K562 (cell line): ENCODE results near the gene TMEM53. TPM values are rescaled to one million over a fixed set of nuclear protein-coding genes. Genes with fewer than 3 reads are reported as not detected.

Experiments
- CREB1 ChIP-seq, 2 experiments: sonication (generic) in 1 of 2; formaldehyde crosslinking in 1 of 2; IDR thresholded peaks; 2 replicates each; pipeline versions ENCODE4 v1.6.1 to v1.8.0; 2012 to 2022; ENCODE audit warnings: inconsistent platforms in 1 of 2, mild to moderate bottlenecking in 1 of 2, missing genetic modification reagents in 1 of 2, moderate library complexity in 1 of 2
- EHMT2 ChIP-seq: fragments of 450-650 bp; IDR thresholded peaks from 2 replicates; pipeline ENCODE4 v1.6.1; 2018; ENCODE audit warnings: antibody characterized with exemption
- ETV5 ChIP-seq: sonication (generic); formaldehyde crosslinking; IDR thresholded peaks from 2 replicates; pipeline ENCODE4 v1.4.0; 2020; ENCODE audit warnings: low read depth, mild to moderate bottlenecking, missing genetic modification reagents
- GABPA ChIP-seq: fragments of 200-800 bp; sonication (Bioruptor generic); conservative IDR thresholded peaks from 2 replicates; pipeline ENCODE4 v1.6.1; 2016; ENCODE audit warnings: low read depth, missing genetic modification characterization, missing compliant biosample characterization
- MYC ChIP-seq, 2 experiments: fragments of 250-450 bp in 1 of 2; sonication (Bioruptor Pico) in 1 of 2; IDR thresholded peaks; 2 replicates each; pipeline versions ENCODE4 v1.5.1 to v1.6.1; 2012 to 2021; ENCODE audit warnings: low read depth in 2 of 2, borderline replicate concordance in 1 of 2, improper control_type of control experiment in 1 of 2, low read length in 1 of 2, mild to moderate bottlenecking in 1 of 2, moderate library complexity in 1 of 2
- PML ChIP-seq: IDR thresholded peaks from 2 replicates; pipeline ENCODE4 v1.6.1; 2012; ENCODE audit warnings: low read length, inconsistent platforms
- POU5F1 ChIP-seq: fragments of 150-350 bp; IDR thresholded peaks from 2 replicates; pipeline ENCODE4 v1.6.1; 2014; ENCODE audit warnings: borderline replicate concordance, low read length, low read depth, mild to moderate bottlenecking; ENCODE audit not compliant: partially characterized antibody
- SAFB2 ChIP-seq: fragments of 200-400 bp; formaldehyde crosslinking; IDR thresholded peaks from 2 replicates; pipeline ENCODE4 v1.6.1; 2018; ENCODE audit warnings: borderline replicate concordance, low read length, low read depth, moderate library complexity; ENCODE audit not compliant: severe bottlenecking
- SMAD4 ChIP-seq: fragments of 250-450 bp; sonication (Bioruptor Pico); conservative IDR thresholded peaks from 2 replicates; pipeline ENCODE4 v1.8.0; 2021; ENCODE audit warnings: inconsistent platforms, mild to moderate bottlenecking, moderate library complexity
- TEAD2 ChIP-seq: fragments of 450-650 bp; IDR thresholded peaks from 2 replicates; pipeline ENCODE4 v1.6.1; 2016; ENCODE audit warnings: missing genetic modification characterization, control low read depth, missing compliant biosample characterization
- ZNF274 ChIP-seq: IDR thresholded peaks from 2 replicates; pipeline ENCODE4 v1.6.1; 2011; ENCODE audit warnings: low read depth, mild to moderate bottlenecking, low read length, moderate library complexity, borderline replicate concordance
- ZNF583 ChIP-seq: fragments of 250-450 bp; sonication (Bioruptor Pico); IDR thresholded peaks from 2 replicates; pipeline ENCODE4 v1.4.0; 2020
- ZNF785 ChIP-seq: fragments of 250-450 bp; sonication (Bioruptor Pico); IDR thresholded peaks from 2 replicates; pipeline ENCODE4 v1.4.0; 2020; ENCODE audit warnings: mild to moderate bottlenecking
- polyA plus RNA-seq, 8 experiments: library from polyadenylated mRNA; depleted of rRNA in 4 of 8; stranded (reverse) in 5 of 8; unstranded in 3 of 8; fragments of >200 nt; fragmentation: Nextera tagmentation in 2 of 8; fragmentation: Illumina TruSeq in 1 of 8; extraction: Ambion mirVana in 2 of 8; extraction: Trizol in 1 of 8; gene quantifications; 2 replicates each; pipeline versions ENCODE4 v1.2.1 to v1.2.3, GENCODE V29; 2011 to 2014; ENCODE audit warnings: inconsistent platforms in 1 of 8, missing spikeins in 1 of 8
- total RNA-seq, 7 experiments: library from RNA; depleted of rRNA in 6 of 7; stranded (reverse); fragments of >200 nt in 6 of 7; fragmentation: Illumina TruSeq in 2 of 7; extraction: Trizol in 2 of 7; gene quantifications; 2 replicates each; pipeline versions ENCODE4 v1.2.1 to v1.2.3, GENCODE V29; 2011 to 2021; ENCODE audit warnings: low replicate concordance in 1 of 7
- TF ChIP-seq, protein P1 (sequence below), 2 experiments: fragments of 450-650 bp; IDR thresholded peaks; 2 replicates each; pipeline ENCODE4 v1.6.1; 2016; ENCODE audit warnings: mild to moderate bottlenecking in 2 of 2, borderline replicate concordance in 1 of 2, low read depth in 1 of 2, moderate library complexity in 1 of 2
- TF ChIP-seq, protein P2 (sequence below): sonication (generic); formaldehyde crosslinking; IDR thresholded peaks from 2 replicates; pipeline ENCODE4 v1.9.0; 2022; ENCODE audit warnings: mild to moderate bottlenecking, missing genetic modification reagents
- TF ChIP-seq, protein P3 (sequence below), 3 experiments: fragments of 200-800 bp in 1 of 3; sonication (Bioruptor generic) in 1 of 3; sonication (generic) in 1 of 3; formaldehyde crosslinking in 1 of 3; IDR thresholded peaks; 2 replicates each; pipeline versions ENCODE4 v1.6.1 to v1.8.0; 2016 to 2022; ENCODE audit warnings: mild to moderate bottlenecking in 2 of 3, missing compliant biosample characterization in 2 of 3, missing genetic modification characterization in 2 of 3, missing genetic modification reagents in 1 of 3

The TMEM53 gene
- total and polyA plus RNA-seq, 9 of the 15 experiments (the other 6 are each of a cell fraction or from before 2014, with no cell fraction given) = 0.23 to 3.7 (median 2.0) TPM

DNA sequence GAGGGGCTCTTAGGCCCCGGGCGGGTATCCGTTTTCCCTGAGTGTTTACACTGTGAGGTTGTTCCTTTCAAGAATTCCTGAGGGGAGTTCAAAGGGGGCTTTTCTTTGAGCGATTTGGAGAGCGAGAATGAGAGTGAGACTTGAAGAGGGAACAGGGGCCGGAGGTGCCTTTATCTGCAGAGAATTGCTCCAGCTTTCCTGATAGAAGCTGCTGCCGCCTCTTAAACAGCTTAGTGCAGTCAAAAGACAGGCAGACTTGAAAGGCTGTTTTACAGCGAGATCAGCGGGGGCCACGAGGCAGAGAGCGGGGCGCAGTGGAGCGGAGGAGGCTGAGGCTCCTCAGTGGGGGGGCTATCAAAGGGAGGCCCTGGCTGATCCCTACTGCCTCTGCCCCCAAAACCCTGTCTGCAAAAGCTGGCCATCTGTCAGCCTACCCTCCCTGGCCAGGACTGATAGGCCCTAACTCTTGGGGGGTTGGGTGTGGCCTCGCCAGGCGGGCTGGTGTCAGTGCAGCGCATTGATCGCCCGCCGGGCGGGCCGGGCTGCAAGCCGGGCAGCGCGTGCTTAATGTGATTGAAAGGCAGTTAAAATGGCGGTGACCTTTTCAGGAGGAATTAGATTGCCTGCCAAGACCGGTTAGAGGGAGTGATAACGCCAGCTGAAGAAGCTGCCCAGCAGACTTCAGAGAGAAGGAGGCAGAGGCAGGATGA is 36.4 kb downstream of the TMEM53 start (continued):
- TF ChIP-seq, protein P1, sequence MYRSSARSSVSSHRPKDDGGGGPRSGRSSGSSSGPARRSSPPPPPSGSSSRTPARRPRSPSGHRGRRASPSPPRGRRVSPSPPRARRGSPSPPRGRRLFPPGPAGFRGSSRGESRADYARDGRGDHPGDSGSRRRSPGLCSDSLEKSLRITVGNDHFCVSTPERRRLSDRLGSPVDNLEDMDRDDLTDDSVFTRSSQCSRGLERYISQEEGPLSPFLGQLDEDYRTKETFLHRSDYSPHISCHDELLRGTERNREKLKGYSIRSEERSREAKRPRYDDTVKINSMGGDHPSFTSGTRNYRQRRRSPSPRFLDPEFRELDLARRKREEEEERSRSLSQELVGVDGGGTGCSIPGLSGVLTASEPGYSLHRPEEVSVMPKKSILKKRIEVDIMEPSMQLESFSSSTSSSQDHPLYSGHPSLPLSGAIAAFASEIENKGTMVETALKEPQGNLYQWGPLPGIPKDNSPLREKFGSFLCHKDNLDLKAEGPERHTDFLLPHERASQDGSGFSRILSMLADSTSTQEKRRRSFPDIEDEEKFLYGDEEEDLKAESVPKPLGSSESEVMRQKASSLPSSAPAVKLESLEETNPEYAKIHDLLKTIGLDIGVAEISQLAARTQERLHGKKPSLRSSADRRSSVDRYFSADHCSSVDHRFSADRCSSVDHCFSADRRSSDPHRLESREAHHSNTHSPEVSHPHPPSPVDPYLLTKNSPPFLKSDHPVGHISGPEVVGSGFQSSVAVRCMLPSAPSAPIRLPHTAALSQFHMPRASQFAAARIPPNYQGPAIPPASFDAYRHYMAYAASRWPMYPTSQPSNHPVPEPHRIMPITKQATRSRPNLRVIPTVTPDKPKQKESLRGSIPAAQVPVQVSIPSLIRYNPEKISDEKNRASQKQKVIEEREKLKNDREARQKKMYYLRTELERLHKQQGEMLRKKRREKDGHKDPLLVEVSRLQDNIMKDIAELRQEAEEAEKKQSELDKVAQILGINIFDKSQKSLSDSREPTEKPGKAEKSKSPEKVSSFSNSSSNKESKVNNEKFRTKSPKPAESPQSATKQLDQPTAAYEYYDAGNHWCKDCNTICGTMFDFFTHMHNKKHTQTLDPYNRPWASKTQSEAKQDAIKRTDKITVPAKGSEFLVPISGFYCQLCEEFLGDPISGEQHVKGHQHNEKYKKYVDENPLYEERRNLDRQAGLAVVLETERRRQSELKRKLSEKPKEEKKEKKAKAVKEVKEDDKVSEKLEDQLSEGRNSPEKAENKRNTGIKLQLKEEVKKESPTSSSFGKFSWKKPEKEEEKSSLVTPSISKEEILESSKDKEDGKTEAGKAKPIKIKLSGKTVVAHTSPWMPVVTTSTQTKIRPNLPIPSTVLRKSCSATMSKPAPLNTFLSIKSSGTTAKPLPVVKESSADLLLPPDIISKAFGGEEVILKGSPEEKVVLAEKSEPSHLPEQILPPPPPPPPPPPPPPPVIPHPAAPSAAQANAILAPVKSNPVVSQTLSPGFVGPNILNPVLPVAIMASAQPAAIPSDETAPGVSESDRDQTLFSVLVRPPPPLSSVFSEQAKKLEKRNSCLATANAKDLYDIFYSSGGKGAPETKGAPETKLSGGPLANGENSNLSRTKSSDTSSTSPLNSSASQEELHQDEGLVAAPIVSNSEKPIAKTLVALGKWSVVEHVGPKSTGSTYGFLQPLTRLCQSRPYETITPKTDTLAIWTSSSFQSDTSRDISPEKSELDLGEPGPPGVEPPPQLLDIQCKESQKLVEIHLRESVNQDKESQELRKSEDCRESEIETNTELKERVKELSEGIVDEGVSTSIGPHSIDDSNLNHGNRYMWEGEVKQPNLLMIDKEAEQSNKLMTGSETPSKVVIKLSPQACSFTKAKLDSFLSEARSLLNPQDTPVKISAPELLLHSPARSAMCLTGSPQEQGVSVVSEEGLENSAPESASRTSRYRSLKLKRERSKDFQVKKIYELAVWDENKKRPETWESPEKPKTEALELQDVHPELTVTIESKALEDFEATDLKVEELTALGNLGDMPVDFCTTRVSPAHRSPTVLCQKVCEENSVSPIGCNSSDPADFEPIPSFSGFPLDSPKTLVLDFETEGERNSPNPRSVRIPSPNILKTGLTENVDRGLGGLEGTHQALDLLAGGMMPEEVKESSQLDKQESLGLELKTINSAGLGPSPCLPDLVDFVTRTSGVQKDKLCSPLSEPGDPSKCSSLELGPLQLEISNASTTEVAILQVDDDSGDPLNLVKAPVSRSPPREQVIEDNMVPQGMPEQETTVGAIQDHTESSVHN (IDR thresholded peaks at IDR 0.05; ENCODE audit: borderline replicate concordance in 1 of 2, low read depth in 1 of 2) = no peak
- TF ChIP-seq SAFB2 (no peak), POU5F1 (no peak), SMAD4 (CRISPR knock-in tag) (peak; percentile 91), MYC (IDR thresholded peaks at IDR 0.05; ENCODE audit: low read depth, low read length) (peak; percentile 55; the same call in 1 of the 2 replicates), MYC (CRISPR knock-in tag; IDR thresholded peaks at IDR 0.05; ENCODE audit: borderline replicate concordance, low read depth) (no peak), TEAD2 (no peak), CREB1 (IDR thresholded peaks at IDR 0.05) (peak; percentile 62; the same call in 1 of the 2 replicates), CREB1 (CRISPR knock-in tag; IDR thresholded peaks at IDR 0.05) (no peak), GABPA (tag) (no peak), PML (peak; percentile 57; the same call in 1 of the 2 replicates), ZNF583 (CRISPR knock-in tag) (no peak), ETV5 (CRISPR knock-in tag) (no peak), ZNF274 (peak; percentile 63; the same call in 1 of the 2 replicates), ZNF785 (CRISPR knock-in tag) (no peak), EHMT2 (no peak)
- TF ChIP-seq, protein P2, sequence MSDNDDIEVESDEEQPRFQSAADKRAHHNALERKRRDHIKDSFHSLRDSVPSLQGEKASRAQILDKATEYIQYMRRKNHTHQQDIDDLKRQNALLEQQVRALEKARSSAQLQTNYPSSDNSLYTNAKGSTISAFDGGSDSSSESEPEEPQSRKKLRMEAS (CRISPR knock-in tag) = peak; percentile 82
- TF ChIP-seq, protein P3, sequence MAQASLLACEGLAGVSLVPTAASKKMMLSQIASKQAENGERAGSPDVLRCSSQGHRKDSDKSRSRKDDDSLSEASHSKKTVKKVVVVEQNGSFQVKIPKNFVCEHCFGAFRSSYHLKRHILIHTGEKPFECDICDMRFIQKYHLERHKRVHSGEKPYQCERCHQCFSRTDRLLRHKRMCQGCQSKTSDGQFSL (CRISPR knock-in tag; IDR thresholded peaks at IDR 0.05) = peak; percentile 91
- TF ChIP-seq, protein P3 (tag; IDR thresholded peaks at IDR 0.05) = peak in 1 of 2 experiments; percentile 77; a peak in 2 of 4 replicates
